ENCODE measurements around the gene IL17D.

GRCh38 chr13:20684041-20684440 lies 19.5 kb upstream of the IL17D start:
- TF ChIP-seq CTCF (IDR thresholded peaks at IDR 0.05; ENCODE audit: borderline replicate concordance, extremely low read depth, low read length, poor library complexity, severe bottlenecking) (no peak), EZH2 (IDR thresholded peaks at IDR 0.05; ENCODE audit: borderline replicate concordance, low read depth, low read length, severe bottlenecking) (no peak)

All from DND-41 (cell line).